T47D (cell line): Measurements from ENCODE around the gene RALGAPA1.
A peak's percentile ranks its signal among the peaks of the same experiment; 100 is the strongest.
"Not testable (repeated sequence)": the region's sequence is repeated elsewhere in the genome, so short reads cannot be mapped to it uniquely, and the experiment has no call there.

Source experiments
- DNase-seq, 2 experiments: peaks; one replicate each; pipeline versions ENCODE4 v3.0.0 to v3.0.0-alpha.2; 2011 to 2012; ENCODE audit warnings: low read depth in 1 of 2, low spot score in 1 of 2
- JUND ChIP-seq: IDR thresholded peaks from 2 replicates; pipeline ENCODE4 v1.6.1; 2012; ENCODE audit warnings: low read depth
- in situ Hi-C: cut with HindIII; loops from 2 replicates; pipeline ENCODE4 v1.10.0; 2016; ENCODE audit warnings: low sequenced_read_pairs, low pct_unique_long_range_greater_than_20kb

RALGAPA1 gene

DNA sequence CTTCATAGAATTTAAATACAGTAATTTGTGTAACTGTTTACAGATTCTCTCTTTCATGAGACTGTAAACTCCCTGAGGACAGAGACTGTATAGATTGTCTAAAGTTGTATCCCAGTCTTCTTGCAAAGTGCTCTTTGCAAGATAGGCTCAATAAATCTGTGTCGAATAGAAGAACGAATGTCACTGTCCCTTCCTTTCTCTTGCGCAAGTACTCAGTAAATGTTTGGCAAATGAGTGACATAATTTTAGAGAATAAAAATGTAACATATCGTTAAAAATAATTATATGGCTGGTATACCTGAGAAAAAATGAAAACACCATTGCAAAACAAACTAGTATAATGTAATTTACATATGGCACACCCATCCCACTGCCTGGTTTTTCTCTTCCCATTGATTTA lies 1.9 kb upstream of the RALGAPA1 start:
- no peak for DNase-seq
- TF ChIP-seq JUND, result no peak
- in situ Hi-C loops, result no loop called here

GRCh38 chr14:35809597-35809996 lies 502 bp upstream of the RALGAPA1 start:
- in situ Hi-C loops, result no loop called here
- no peak for DNase-seq
- TF ChIP-seq JUND, result no peak

GRCh38 chr14:35808076-35808637 lies 938 bp downstream of the RALGAPA1 start:
- DNase-seq, result peak in 1 of 2 experiments; percentile 66
- in situ Hi-C loops, result no loop called here
- TF ChIP-seq JUND, result no peak

- TF ChIP-seq JUND, result no peak
- in situ Hi-C loops, result no loop called here
- no peak for DNase-seq
These were observed 1.7 kb downstream of the RALGAPA1 start for GRCh38 chr14:35807131-35807961.

DNA sequence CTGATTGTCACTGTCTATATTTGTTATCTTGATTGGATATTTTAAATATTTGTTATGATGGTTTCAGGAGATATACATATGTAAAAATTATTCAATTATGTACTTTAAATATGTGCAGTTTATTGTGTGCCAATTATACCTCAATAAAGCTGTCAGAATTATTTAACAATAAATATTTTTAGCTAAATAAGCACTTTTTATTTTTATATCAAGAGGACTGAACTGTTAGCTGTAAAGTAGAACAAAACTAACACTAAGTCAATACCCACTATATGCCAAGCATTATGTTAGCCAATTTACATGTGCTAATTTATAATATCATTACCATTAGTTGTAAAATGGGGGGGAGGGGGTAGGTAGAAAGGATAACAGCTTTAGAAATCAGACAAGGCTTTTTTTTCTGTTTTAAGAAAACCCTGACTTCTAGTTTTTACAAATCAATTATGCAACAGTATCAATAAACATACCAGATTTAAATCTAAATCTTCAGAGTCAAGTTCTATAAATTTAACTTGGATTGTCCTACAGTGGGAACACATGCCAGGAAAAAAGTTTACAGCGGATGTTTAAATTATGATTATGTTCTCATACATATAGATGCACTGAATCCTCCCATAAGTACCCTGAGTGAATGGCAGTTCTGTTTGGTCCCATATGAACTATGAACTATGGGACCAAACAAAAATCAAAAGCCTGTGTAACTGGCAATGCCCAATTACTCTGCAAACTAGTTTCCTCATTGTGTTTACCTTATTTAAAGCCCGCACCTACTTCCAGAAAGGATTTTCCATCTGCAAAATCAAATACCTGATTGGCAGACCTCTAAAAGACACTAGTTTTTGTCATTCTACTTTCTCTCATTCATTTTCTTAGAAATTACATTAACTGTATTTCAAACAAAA lies 2.8 kb downstream of the RALGAPA1 start:
- DNase-seq, result peak in 1 of 2 experiments; percentile 25
- in situ Hi-C loops, result no loop called here
- no peak for TF ChIP-seq JUND

DNA sequence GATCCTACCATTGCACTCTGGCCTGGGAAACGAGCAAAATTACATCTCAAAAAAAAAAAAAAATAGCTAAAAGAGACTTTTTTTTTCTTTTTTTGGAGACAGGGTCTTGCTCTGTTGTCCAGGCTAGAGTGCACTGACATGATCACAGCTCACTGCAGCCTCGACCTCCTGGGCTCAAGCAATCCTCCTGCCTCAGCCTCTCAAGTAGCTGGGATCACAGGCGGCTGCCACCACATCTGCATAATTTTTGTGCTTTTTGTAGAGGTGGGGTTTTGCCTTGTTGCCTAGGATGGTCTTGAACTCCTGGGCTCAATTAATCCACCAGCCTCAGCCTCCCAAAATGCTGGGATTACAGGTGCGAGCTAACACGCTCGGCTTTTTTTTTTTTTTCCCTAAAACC lies 11.3 kb downstream of the RALGAPA1 start:
- TF ChIP-seq JUND, result no peak
- in situ Hi-C loops, result no loop called here
- no peak for DNase-seq

GRCh38 chr14:35789651-35790050 lies 19.4 kb downstream of the RALGAPA1 start:
- TF ChIP-seq JUND, result no peak
- in situ Hi-C loops, result no loop called here
- DNase-seq, result no peak

- in situ Hi-C loops, result no loop called here
- DNase-seq, result no peak
- TF ChIP-seq JUND, result no peak
These were observed 22.2 kb downstream of the RALGAPA1 start for GRCh38 chr14:35786856-35787255.

- in situ Hi-C loops, result no loop called here
- DNase-seq, result no peak
- no peak for TF ChIP-seq JUND
These were observed 25.4 kb downstream of the RALGAPA1 start for GRCh38 chr14:35783699-35784098.

DNA sequence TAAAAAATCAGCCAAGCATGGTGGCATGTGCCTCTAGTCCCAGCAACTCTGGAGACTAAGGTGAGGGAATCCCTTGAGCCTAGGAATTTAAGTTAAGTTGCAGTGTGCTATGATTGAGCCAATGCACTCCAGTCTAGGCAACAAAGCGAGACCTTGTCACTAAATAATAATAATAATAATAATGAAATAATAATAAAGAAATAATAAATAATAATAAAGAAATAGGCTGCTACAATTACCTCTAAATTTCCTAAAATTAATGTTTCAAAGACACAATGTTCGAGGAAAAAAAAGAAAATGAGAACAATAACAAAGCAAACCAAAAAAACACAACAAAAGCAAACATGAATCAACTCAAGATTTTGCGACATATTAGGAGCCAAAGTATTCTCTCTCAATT lies 29.7 kb downstream of the RALGAPA1 start:
- in situ Hi-C loops, result no loop called here
- TF ChIP-seq JUND, result no peak
- DNase-seq, result no peak

- in situ Hi-C loops, DNase-seq: not testable (repeated sequence)
These were observed 31.5 kb downstream of the RALGAPA1 start for GRCh38 chr14:35777550-35777949.

DNA sequence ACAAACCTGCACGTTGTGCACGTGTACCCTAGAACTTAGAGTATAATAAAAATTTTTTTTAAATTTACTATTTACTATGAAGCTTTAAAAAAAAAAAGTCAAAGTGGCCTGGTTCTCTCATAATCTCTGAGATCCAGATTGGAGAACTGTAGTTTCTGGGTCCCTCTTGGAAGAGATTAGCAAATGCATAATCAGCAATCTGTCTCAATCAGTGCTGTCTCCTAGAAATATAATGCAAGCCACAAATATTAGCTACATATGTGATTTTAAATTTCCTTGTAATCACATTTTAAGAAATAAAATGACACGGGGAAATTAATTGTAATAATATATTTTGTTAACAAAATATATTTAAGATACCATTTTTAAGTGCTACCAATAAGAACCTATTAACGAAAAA lies 32.3 kb downstream of the RALGAPA1 start:
- TF ChIP-seq JUND, result no peak
- in situ Hi-C loops, result no loop called here
- DNase-seq, result no peak

- in situ Hi-C loops, DNase-seq: not testable (repeated sequence)
These were observed 33.0 kb downstream of the RALGAPA1 start for GRCh38 chr14:35776085-35776484.
